ENCODE data around the gene ZBTB7A.

DNA sequence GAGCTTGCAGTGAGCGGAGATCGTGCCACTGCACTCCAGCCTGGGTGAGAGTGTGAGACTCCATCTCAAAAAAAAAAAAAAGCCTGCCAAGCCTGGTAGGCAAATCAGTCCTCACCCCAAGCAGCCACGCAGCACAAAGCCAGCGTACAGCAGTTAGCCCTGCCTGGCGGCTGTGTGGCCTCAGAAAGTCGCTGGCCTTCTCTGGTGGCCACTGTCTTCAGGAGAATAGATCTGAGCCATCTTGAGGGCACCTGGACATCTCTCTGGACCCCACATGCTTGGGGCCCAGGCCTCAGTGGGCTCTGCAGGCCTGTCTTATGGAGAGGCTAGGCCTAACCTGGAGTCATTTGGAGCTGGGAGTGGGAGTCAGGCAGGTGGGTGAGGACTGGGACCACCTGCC, 36.1 kb downstream of the ZBTB7A start:
- TF ChIP-seq, protein P1, sequence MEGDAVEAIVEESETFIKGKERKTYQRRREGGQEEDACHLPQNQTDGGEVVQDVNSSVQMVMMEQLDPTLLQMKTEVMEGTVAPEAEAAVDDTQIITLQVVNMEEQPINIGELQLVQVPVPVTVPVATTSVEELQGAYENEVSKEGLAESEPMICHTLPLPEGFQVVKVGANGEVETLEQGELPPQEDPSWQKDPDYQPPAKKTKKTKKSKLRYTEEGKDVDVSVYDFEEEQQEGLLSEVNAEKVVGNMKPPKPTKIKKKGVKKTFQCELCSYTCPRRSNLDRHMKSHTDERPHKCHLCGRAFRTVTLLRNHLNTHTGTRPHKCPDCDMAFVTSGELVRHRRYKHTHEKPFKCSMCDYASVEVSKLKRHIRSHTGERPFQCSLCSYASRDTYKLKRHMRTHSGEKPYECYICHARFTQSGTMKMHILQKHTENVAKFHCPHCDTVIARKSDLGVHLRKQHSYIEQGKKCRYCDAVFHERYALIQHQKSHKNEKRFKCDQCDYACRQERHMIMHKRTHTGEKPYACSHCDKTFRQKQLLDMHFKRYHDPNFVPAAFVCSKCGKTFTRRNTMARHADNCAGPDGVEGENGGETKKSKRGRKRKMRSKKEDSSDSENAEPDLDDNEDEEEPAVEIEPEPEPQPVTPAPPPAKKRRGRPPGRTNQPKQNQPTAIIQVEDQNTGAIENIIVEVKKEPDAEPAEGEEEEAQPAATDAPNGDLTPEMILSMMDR (IDR thresholded peaks at IDR 0.05) = no peak
- TF ChIP-seq POLR2A (IDR thresholded peaks at IDR 0.05) = no peak

Data from right lobe of liver (tissue), 4 donors.